Epithelial cell of esophagus (primary cell): ENCODE measurements around the gene FAM181A.

Experiments used
- DNase-seq: peaks from one replicate; pipeline ENCODE4 v3.0.0; 2010; ENCODE audit warnings: low read depth
- H3K4me3 ChIP-seq: 2 replicates; pipeline ENCODE4 v1.5.1; 2011; ENCODE audit warnings: mild to moderate bottlenecking, low read length, control low read depth
- CTCF ChIP-seq: IDR thresholded peaks from 2 replicates; pipeline ENCODE4 v1.5.1; 2011; ENCODE audit warnings: low read depth, mild to moderate bottlenecking, low read length, control low read depth, inconsistent platforms; ENCODE audit not compliant: insufficient read depth; ENCODE audit errors: missing control alignments

FAM181A gene

GRCh38 chr14:93888995-93889394, 38.1 kb upstream of the FAM181A start:
- no peak for DNase-seq
- no peak overlapping the region for H3K4me3 ChIP-seq
- TF ChIP-seq CTCF, result no peak

- no peak for TF ChIP-seq CTCF
- no peak for DNase-seq
- no peak overlapping the region for H3K4me3 ChIP-seq
Measured at GRCh38 chr14:93889739-93890483, 37.2 kb upstream of the FAM181A start.

- no peak overlapping the region for H3K4me3 ChIP-seq
- no peak for TF ChIP-seq CTCF
- DNase-seq, result peak; percentile 3
Measured at GRCh38 chr14:93891756-93892504, 35.2 kb upstream of the FAM181A start.

GRCh38 chr14:93892505-93892839, 34.7 kb upstream of the FAM181A start:
- no peak for DNase-seq
- no peak overlapping the region for H3K4me3 ChIP-seq
- no peak for TF ChIP-seq CTCF

GRCh38 chr14:93892923-93893558, 34.1 kb upstream of the FAM181A start:
- no peak overlapping the region for H3K4me3 ChIP-seq
- TF ChIP-seq CTCF, result peak; percentile 99
- DNase-seq, result peak; percentile 50

- H3K4me3 ChIP-seq, result no peak overlapping the region
- DNase-seq, result no peak
- TF ChIP-seq CTCF, result no peak
Measured at GRCh38 chr14:93893661-93894261, 33.4 kb upstream of the FAM181A start.
